BJ (cell line): Measurements from ENCODE around the gene NELL2. TPM values are rescaled to one million over a fixed set of nuclear protein-coding genes. Genes with fewer than 3 reads are reported as not detected.

Experiments used
- CTCF ChIA-PET: fragments of 350-600 bp; formaldehyde crosslinking; extraction: SDS; loops from one replicate; lab custom pipeline; 2021; ENCODE audit warnings: antibody characterized with exemption, inconsistent platforms; lab: Yijun Ruan, JAX
- POLR2A ChIA-PET: fragments of 300-600 bp; sonication (Branson Sonifier 250); formaldehyde crosslinking; extraction: SDS; loops from one replicate; lab custom pipeline; 2021; ENCODE audit warnings: antibody characterized with exemption; lab: Charles Lee
- DNase-seq: peaks from one replicate; pipeline ENCODE4 v3.0.0-alpha.2; 2011; ENCODE audit warnings: low read depth
- H3K27me3 ChIP-seq: 2 replicates; pipeline ENCODE4 v1.6.0; 2011; ENCODE audit warnings: low read length; ENCODE audit not compliant: control insufficient read depth, insufficient read depth
- H3K36me3 ChIP-seq: 2 replicates; pipeline ENCODE4 v1.5.1; 2011; ENCODE audit warnings: low read length; ENCODE audit not compliant: control insufficient read depth, insufficient read depth
- H3K4me3 ChIP-seq: 2 replicates; pipeline ENCODE4 v1.5.1; 2011; ENCODE audit warnings: low read depth, mild to moderate bottlenecking, control low read depth, low read length
- polyA plus RNA-seq: library from polyadenylated mRNA; depleted of rRNA; stranded (reverse); fragments of >200 nt; gene quantifications from 2 replicates; pipeline ENCODE4 v1.2.3, GENCODE V29; 2011
- TF ChIP-seq, protein P1 (sequence below): IDR thresholded peaks from 2 replicates; pipeline ENCODE4 v1.5.1; 2011; ENCODE audit warnings: low read depth, mild to moderate bottlenecking, control low read depth, inconsistent platforms, low read length, moderate library complexity; ENCODE audit not compliant: insufficient read depth

NELL2 gene
- polyA plus RNA-seq, 1 experiment, result 0.23 TPM

DNA sequence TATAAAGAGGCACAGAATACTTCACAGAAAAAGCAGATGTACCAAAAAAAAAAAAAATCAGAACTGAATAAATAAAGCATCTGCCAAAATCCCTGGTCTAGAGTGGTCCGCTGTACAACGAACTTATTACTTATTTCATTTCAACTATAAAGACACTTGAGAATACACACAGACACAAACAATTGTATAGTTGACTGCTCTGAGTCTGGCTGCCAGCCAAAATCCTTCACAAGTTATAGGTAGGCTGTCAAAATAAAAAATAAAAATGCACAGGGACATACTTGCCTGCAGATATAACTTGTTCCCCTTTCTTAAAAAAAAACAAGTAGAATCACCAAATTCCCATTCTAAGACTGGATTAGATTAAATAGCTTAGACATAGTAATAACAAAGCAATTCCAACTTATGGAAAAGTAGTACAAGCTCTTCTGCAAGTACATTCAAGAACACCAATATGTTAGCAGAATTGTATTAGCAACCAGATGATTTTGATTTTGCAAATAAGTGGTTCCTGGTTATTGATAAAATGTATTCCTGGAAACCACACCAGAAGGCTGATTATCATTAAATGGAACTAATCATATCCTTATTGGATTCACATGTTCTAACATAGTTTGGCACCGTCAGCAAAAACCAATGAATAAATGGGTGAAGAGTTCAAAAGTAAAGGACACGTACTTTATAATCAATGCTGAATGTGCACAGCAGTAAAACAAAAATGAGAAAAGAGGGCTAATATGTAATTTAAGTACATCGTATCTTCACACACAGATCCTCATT, 248.5 kb downstream of the NELL2 start:
- TF ChIP-seq, protein P1, sequence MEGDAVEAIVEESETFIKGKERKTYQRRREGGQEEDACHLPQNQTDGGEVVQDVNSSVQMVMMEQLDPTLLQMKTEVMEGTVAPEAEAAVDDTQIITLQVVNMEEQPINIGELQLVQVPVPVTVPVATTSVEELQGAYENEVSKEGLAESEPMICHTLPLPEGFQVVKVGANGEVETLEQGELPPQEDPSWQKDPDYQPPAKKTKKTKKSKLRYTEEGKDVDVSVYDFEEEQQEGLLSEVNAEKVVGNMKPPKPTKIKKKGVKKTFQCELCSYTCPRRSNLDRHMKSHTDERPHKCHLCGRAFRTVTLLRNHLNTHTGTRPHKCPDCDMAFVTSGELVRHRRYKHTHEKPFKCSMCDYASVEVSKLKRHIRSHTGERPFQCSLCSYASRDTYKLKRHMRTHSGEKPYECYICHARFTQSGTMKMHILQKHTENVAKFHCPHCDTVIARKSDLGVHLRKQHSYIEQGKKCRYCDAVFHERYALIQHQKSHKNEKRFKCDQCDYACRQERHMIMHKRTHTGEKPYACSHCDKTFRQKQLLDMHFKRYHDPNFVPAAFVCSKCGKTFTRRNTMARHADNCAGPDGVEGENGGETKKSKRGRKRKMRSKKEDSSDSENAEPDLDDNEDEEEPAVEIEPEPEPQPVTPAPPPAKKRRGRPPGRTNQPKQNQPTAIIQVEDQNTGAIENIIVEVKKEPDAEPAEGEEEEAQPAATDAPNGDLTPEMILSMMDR, result no peak
- no peak overlapping the region for H3K4me3 ChIP-seq
- no peaks in the 10 kb centered on the region for H3K36me3 ChIP-seq
- CTCF ChIA-PET, result interaction anchor here (0.6 kb wide), 2 partner anchors 16 to 236 kb away, joined by 3 to 5 read pairs; no protein-coding TSS in a partner anchor
- POLR2A ChIA-PET, result no interaction called here
- no peaks in the 10 kb centered on the region for H3K27me3 ChIP-seq
- DNase-seq, result no peak

DNA sequence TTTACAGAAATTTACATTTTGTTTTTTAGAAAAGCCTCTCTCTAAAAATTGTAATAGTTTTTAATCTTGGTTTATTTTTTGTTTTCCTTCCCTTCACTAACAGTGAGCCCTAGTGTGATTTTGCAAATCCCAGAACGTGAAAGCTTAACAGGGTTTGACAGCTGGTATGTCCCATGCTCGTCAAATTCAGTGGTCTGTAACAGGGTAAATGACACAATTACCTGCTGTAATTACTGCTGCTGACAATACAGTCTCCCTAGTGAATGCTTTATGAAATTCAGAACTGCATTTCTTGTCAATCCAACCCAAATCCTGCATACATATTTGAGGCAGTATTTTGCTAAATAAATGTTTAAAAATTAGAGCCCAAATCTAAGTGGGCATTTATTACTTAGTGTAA, 249.2 kb downstream of the NELL2 start:
- ChIA-PET CTCF (no interaction called here), POLR2A (no interaction called here)
- no peak overlapping the region for H3K4me3 ChIP-seq
- H3K27me3 ChIP-seq, result no peaks in the 10 kb centered on the region
- TF ChIP-seq, protein P1, result no peak
- DNase-seq, result no peak
- H3K36me3 ChIP-seq, result no peaks in the 10 kb centered on the region

DNA sequence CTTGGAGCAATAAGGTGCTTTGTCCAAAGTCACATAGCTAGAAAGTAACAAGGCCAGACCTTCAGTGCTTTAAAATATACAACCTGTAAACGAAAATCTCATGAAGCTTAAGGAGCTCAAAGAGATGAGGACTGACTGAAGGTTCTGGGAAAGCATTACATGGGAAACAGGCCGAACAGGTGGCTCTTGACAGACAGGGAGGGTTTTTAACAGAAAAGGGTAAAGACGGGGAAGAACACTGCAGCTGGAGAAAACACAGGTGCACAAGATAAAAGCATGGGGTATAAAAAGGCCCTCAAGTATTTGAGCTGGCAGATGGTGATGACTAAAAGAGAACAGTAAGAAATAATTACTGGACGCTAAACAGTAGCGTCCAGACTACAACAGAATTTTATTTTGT, 257.2 kb downstream of the NELL2 start:
- POLR2A ChIA-PET, result no interaction called here
- H3K27me3 ChIP-seq, result no peaks in the 10 kb centered on the region
- no peaks in the 10 kb centered on the region for H3K36me3 ChIP-seq
- CTCF ChIA-PET, result no interaction called here
- TF ChIP-seq, protein P1, result no peak
- no peak for DNase-seq
- no peak overlapping the region for H3K4me3 ChIP-seq

DNA sequence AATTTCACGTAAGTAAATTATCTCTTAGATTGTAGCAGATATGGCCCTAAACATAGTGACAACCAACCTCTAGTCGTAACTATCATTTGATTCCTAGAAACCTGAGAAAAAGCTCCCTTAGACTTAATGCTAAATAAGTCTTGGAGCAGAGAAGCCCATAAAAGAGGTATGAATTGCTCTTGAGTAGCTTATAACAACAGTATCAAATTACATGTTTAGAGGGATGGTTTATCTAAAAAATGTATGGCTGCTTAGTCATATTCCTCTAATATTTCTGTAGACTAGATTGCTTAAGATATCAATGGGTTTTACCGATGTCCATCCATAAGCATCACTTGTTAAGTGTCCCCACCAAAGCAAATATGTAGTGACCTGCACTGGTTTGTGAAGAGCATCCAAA, 259.7 kb downstream of the NELL2 start:
- Histone ChIP-seq H3K36me3 (no peaks in the 10 kb centered on the region), H3K4me3 (no peak overlapping the region), H3K27me3 (no peaks in the 10 kb centered on the region)
- ChIA-PET POLR2A (no interaction called here), CTCF (no interaction called here)
- DNase-seq, result no peak
- TF ChIP-seq, protein P1, result no peak

DNA sequence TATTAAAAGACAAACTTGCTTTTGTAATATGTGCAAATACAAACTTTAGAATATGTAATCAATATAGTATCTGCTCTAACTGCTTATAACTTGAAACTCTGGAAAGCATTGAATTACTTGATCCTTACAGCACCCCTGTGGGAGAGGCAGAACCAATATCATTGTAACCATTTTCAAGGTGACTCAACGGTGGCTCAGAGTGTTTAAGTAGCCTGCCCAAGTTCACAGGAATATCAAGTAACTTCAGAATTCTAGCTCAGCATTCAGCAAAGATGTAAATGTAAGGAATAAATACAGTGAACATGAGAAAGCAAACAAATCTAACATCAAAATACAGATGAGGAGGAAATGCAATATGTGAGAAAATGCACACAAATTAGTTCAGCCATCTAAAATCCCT, 264.6 kb downstream of the NELL2 start:
- TF ChIP-seq, protein P1, result no peak
- ChIA-PET POLR2A (no interaction called here), CTCF (interaction anchor here (0.6 kb wide), 1 partner anchor 16 kb away, joined by 3 read pairs; no protein-coding TSS in a partner anchor)
- Histone ChIP-seq H3K4me3 (no peak overlapping the region), H3K36me3 (no peaks in the 10 kb centered on the region), H3K27me3 (no peaks in the 10 kb centered on the region)
- DNase-seq, result no peak
